H1 (cell line): ENCODE results near the gene MELTF. TPM values are rescaled to one million over a fixed set of nuclear protein-coding genes. Genes with fewer than 3 reads are reported as not detected.

ENCODE experiments used
- CTCF ChIA-PET: fragments of 300-600 bp; sonication (Branson Sonifier 250); formaldehyde crosslinking; loops from one replicate; lab custom pipeline; 2021; ENCODE audit not compliant: partially characterized antibody; lab: Charles Lee
- POLR2A ChIA-PET: fragments of 300-600 bp; sonication (Branson Sonifier 250); formaldehyde crosslinking; loops from one replicate; lab custom pipeline; 2021; ENCODE audit warnings: inconsistent platforms; ENCODE audit not compliant: partially characterized antibody; lab: Charles Lee
- DNase-seq, 2 experiments: peaks; one replicate each; pipeline versions ENCODE4 v3.0.0 to v3.0.0-alpha.2; 2010 to 2022; ENCODE audit warnings: low spot score in 2 of 2, low read depth in 1 of 2, mixed read lengths in 1 of 2
- FAIRE-seq: peaks from 2 replicates; lab custom pipeline; 2011; peaks lifted over from hg19 to GRCh38; lab: Jason Lieb, UNC
- H2AFZ ChIP-seq: 2 replicates; pipeline ENCODE4 v1.8.1; 2012; ENCODE audit warnings: low read length, inconsistent platforms
- H2AK5ac ChIP-seq: 2 replicates; pipeline ENCODE4 v1.6.1; 2013; ENCODE audit warnings: low read depth, low read length
- H2BK120ac ChIP-seq: replicated peaks from 2 replicates; pipeline ENCODE3; 2013; ENCODE audit warnings: low read depth, low read length, inconsistent platforms
- H2BK12ac ChIP-seq: 2 replicates; pipeline ENCODE4 v1.6.1; 2013; ENCODE audit warnings: low read depth, low read length
- H2BK15ac ChIP-seq: 2 replicates; pipeline ENCODE4 v1.6.1; 2013; ENCODE audit warnings: low read length
- H2BK20ac ChIP-seq: 2 replicates; pipeline ENCODE4 v1.6.1; 2013; ENCODE audit warnings: low read length
- H2BK5ac ChIP-seq: 2 replicates; pipeline ENCODE4 v1.6.1; 2013; ENCODE audit warnings: low read depth, low read length
- H3K14ac ChIP-seq: 2 replicates; pipeline ENCODE4 v1.6.1; 2013; ENCODE audit warnings: inconsistent platforms; ENCODE audit not compliant: insufficient read length
- H3K18ac ChIP-seq: 2 replicates; pipeline ENCODE4 v1.6.1; 2013; ENCODE audit warnings: low read length; ENCODE audit errors: extremely low read depth
- H3K23ac ChIP-seq: 2 replicates; pipeline ENCODE4 v1.6.1; 2013; ENCODE audit warnings: inconsistent platforms; ENCODE audit not compliant: insufficient read length
- H3K23me2 ChIP-seq: 2 replicates; pipeline ENCODE4 v1.6.1; 2013; ENCODE audit warnings: low read depth, low read length
- H3K27ac ChIP-seq: 2 replicates; pipeline ENCODE4 v1.6.1; 2011; ENCODE audit warnings: low read depth, low read length, inconsistent platforms
- H3K27me3 ChIP-seq, 4 experiments: replicated peaks in 1 of 4; 1 replicate in 1 of 4; 2 replicates in 3 of 4; pipeline versions ENCODE4 v1.6.1 to v1.8.1; 2011 to 2013; ENCODE audit warnings: low read length in 3 of 4, mild to moderate bottlenecking in 3 of 4, inconsistent platforms in 2 of 4, mixed read lengths in 2 of 4, moderate library complexity in 1 of 4; ENCODE audit not compliant: control insufficient read depth in 3 of 4, insufficient read depth in 3 of 4; ENCODE audit errors: extremely low read depth in 1 of 4
- H3K36me3 ChIP-seq, 4 experiments: 2 replicates each; pipeline versions ENCODE4 v1.6.1 to v1.8.1; 2011 to 2013; ENCODE audit warnings: mild to moderate bottlenecking in 4 of 4, low read length in 3 of 4, moderate library complexity in 2 of 4, control low read depth in 1 of 4, inconsistent platforms in 1 of 4; ENCODE audit not compliant: insufficient read depth in 4 of 4, control insufficient read depth in 2 of 4
- H3K4ac ChIP-seq: replicated peaks from 2 replicates; pipeline ENCODE3; 2013; ENCODE audit warnings: low read length, low read depth, mixed read lengths, inconsistent platforms; ENCODE audit not compliant: insufficient read length
- H3K4me1 ChIP-seq, 4 experiments: replicated peaks in 1 of 4; 1 replicate in 1 of 4; 2 replicates in 3 of 4; pipeline versions ENCODE4 v1.6.1 to v1.8.1; 2011 to 2013; ENCODE audit warnings: low read length in 3 of 4, inconsistent platforms in 2 of 4, mixed read lengths in 1 of 4; ENCODE audit not compliant: insufficient read depth in 4 of 4, control insufficient read depth in 3 of 4
- H3K4me2 ChIP-seq, 2 experiments: 2 replicates each; pipeline versions ENCODE4 v1.6.1 to v1.8.1; 2011 to 2013; ENCODE audit warnings: low read depth in 2 of 2, low read length in 2 of 2, control low read depth in 1 of 2, inconsistent platforms in 1 of 2, mild to moderate bottlenecking in 1 of 2; ENCODE audit not compliant: insufficient read depth in 1 of 2
- H3K4me3 ChIP-seq, 4 experiments: fragments of 200-600, 300-600 bp in 1 of 4; sonication (generic), shearing (Covaris generic), sonication (Bioruptor Twin) in 1 of 4; 2 replicates each; pipeline versions ENCODE4 v1.5.1 to v1.8.1; 2011 to 2016; ENCODE audit warnings: low read length in 4 of 4, low read depth in 3 of 4, control low read depth in 2 of 4, inconsistent platforms in 2 of 4, mild to moderate bottlenecking in 2 of 4, mixed read lengths in 1 of 4, moderate library complexity in 1 of 4; ENCODE audit not compliant: insufficient read depth in 2 of 4; ENCODE audit errors: extremely low read depth in 1 of 4
- H3K56ac ChIP-seq: replicated peaks from 2 replicates; pipeline ENCODE3; 2013; ENCODE audit warnings: low read depth, mild to moderate bottlenecking, mixed read lengths, low read length, inconsistent platforms; ENCODE audit not compliant: insufficient read length
- H3K79me1 ChIP-seq: 2 replicates; pipeline ENCODE4 v1.6.1; 2013; ENCODE audit warnings: low read depth, low read length, control low read depth
- H3K79me2 ChIP-seq, 2 experiments: 2 replicates each; pipeline versions ENCODE4 v1.6.1 to v1.8.1; 2012 to 2013; ENCODE audit warnings: low read length in 2 of 2, mild to moderate bottlenecking in 2 of 2, inconsistent platforms in 1 of 2; ENCODE audit not compliant: insufficient read depth in 2 of 2, control insufficient read depth in 1 of 2
- H3K9ac ChIP-seq, 4 experiments: replicated peaks in 1 of 4; 1 replicate in 1 of 4; 2 replicates in 3 of 4; pipeline versions ENCODE4 v1.6.1 to v1.8.1; 2011 to 2013; ENCODE audit warnings: low read depth in 3 of 4, low read length in 3 of 4, control low read depth in 2 of 4, mild to moderate bottlenecking in 2 of 4, moderate library complexity in 2 of 4, inconsistent platforms in 1 of 4; ENCODE audit errors: extremely low read depth in 1 of 4
- H3K9me3 ChIP-seq, 2 experiments: 2 replicates each; pipeline versions ENCODE4 v1.6.1 to v1.8.1; 2012 to 2013; ENCODE audit warnings: mild to moderate bottlenecking in 2 of 2, moderate library complexity in 2 of 2, control low read depth in 1 of 2, inconsistent platforms in 1 of 2, low read depth in 1 of 2, low read length in 1 of 2, mixed read lengths in 1 of 2; ENCODE audit not compliant: insufficient read depth in 2 of 2
- H4K20me1 ChIP-seq, 2 experiments: replicated peaks in 1 of 2; 2 replicates each; pipeline versions ENCODE3 to v1.8.1; 2011 to 2013; ENCODE audit warnings: inconsistent platforms in 2 of 2, low read length in 2 of 2, mild to moderate bottlenecking in 1 of 2; ENCODE audit not compliant: insufficient read depth in 2 of 2, control insufficient read depth in 1 of 2
- H4K5ac ChIP-seq: 2 replicates; pipeline ENCODE4 v1.6.1; 2013; ENCODE audit warnings: low read length, low read depth, mixed read lengths, inconsistent platforms; ENCODE audit not compliant: insufficient read length
- H4K8ac ChIP-seq: 2 replicates; pipeline ENCODE4 v1.8.0; 2013; ENCODE audit warnings: mild to moderate bottlenecking, moderate library complexity, low read length, inconsistent platforms; ENCODE audit not compliant: insufficient read depth; ENCODE audit errors: extremely low read depth
- H4K91ac ChIP-seq: replicated peaks from 2 replicates; pipeline ENCODE3; 2013; ENCODE audit warnings: low read length, mixed read lengths, inconsistent platforms; ENCODE audit not compliant: insufficient read length
- ASH2L ChIP-seq: fragments of 200-600, 300-600 bp; sonication (generic); IDR thresholded peaks from one replicate; pipeline ENCODE4 v1.7.1; 2017; ENCODE audit warnings: low read length
- BACH1 ChIP-seq: IDR thresholded peaks from 2 replicates; pipeline ENCODE4 v1.6.1; 2012; ENCODE audit warnings: low read length, improper control_type of control experiment
- BRCA1 ChIP-seq: IDR thresholded peaks from 2 replicates; pipeline ENCODE4 v1.6.1; 2012; ENCODE audit warnings: low read depth, low read length, improper control_type of control experiment
- CBX5 ChIP-seq: fragments of 300-800, 300-1000 bp; sonication (generic); IDR thresholded peaks from 2 replicates; pipeline ENCODE4 v1.7.1; 2016; ENCODE audit warnings: antibody characterized with exemption, low read length, low read depth
- GTF2F1 ChIP-seq: IDR thresholded peaks from 2 replicates; pipeline ENCODE4 v1.6.1; 2012; ENCODE audit warnings: low read depth, low read length, improper control_type of control experiment, borderline replicate concordance
- NRF1 ChIP-seq: IDR thresholded peaks from 2 replicates; pipeline ENCODE4 v1.6.1; 2011; ENCODE audit warnings: mild to moderate bottlenecking, low read depth, low read length, improper control_type of control experiment
- PHF8 ChIP-seq: fragments of 200-600 bp; sonication (generic); conservative IDR thresholded peaks from 2 replicates; pipeline ENCODE4 v1.7.1; 2012; ENCODE audit warnings: low read depth, mild to moderate bottlenecking, inconsistent platforms, low read length, moderate library complexity
- POLR2AphosphoS5 ChIP-seq: IDR thresholded peaks from 2 replicates; pipeline ENCODE4 v1.6.1; 2011; ENCODE audit warnings: low read depth, low read length
- TCF12 ChIP-seq: IDR thresholded peaks from 2 replicates; pipeline ENCODE4 v1.6.1; 2011; ENCODE audit warnings: low read depth, mild to moderate bottlenecking, low read length
- ZNF274 ChIP-seq: IDR thresholded peaks from 2 replicates; pipeline ENCODE4 v1.7.0; 2012; ENCODE audit warnings: low read length, borderline replicate concordance; ENCODE audit errors: extremely low read depth
- WGBS, 2 experiments: shearing (Covaris generic) in 1 of 2; methylation state at CpG; one replicate each; pipeline versions ENCODE4 v1.1.6 to v1.1.7; 2013 to 2015; ENCODE audit warnings: low lambda C conversion rate in 2 of 2, mixed read lengths in 2 of 2, inconsistent platforms in 1 of 2, low coverage in 1 of 2, missing lambda C conversion rate in 1 of 2; ENCODE audit not compliant: insufficient replicate concordance in 2 of 2, insufficient coverage in 1 of 2, insufficient read length in 1 of 2; ENCODE audit errors: extremely low coverage in 1 of 2, missing lambda C conversion rate in 1 of 2; 5-methylcytosine and 5-hydroxymethylcytosine counted together
- polyA plus RNA-seq, 7 experiments: library from polyadenylated mRNA; depleted of rRNA in 3 of 7; stranded (reverse) in 5 of 7; unstranded in 2 of 7; fragments of >200 nt in 5 of 7; fragments of 200-250 nt in 2 of 7; gene quantifications; 1 replicate in 5 of 7; 2 replicates in 1 of 7; 4 replicates in 1 of 7; pipeline versions ENCODE4 v1.2.1 to v1.2.3, GENCODE V29; 2011 to 2013; ENCODE audit warnings: missing spikeins in 2 of 7, mixed read lengths in 2 of 7
- total RNA-seq: library from RNA; stranded (reverse); fragmentation: NEBNext Ultra II Directional; extraction: Animal tissue kit (Norgen Biotek cat#: 25700); gene quantifications from 2 replicates; pipeline ENCODE4 v1.2.1, GENCODE V29; 2021

The MELTF gene
- total and polyA plus RNA-seq, 2 of the 8 experiments (the other 6 are each of a cell fraction or from before 2014, with no cell fraction given) = 1.7 to 3.5 TPM

GRCh38 chr3:196962108-196962929, 67.3 kb downstream of the MELTF start:
- H3K4me1 ChIP-seq = peaks cover 0 to 10% (median 6%) of the 10 kb centered on the region in 4 experiments; a peak in 4 of 7 replicates
- H2AK5ac ChIP-seq = no peak overlapping the region
- CTCF ChIA-PET = no interaction called here
- peaks cover 15 to 23% (median 23%) of the 10 kb centered on the region in 4 experiments for H3K27me3 ChIP-seq
- no peaks in the 10 kb centered on the region for H3K9me3 ChIP-seq
- no peak overlapping the region for H3K18ac ChIP-seq
- no peak overlapping the region for H4K8ac ChIP-seq
- H2BK15ac ChIP-seq = no peak overlapping the region
- WGBS, 2 experiments = 81% methylated on average over 9 of the region's 9 CpGs; no CpG with 5 or more reads in 1 of the 2 experiments
- H3K4me3 ChIP-seq = no peak overlapping the region
- no peak overlapping the region for H3K14ac ChIP-seq
- no peaks in the 10 kb centered on the region for H3K79me1 ChIP-seq
- TF ChIP-seq NRF1 (no peak), CBX5 (no peak), POLR2AphosphoS5 (no peak), PHF8 (no peak), ZNF274 (no peak), GTF2F1 (no peak), BRCA1 (no peak), BACH1 (no peak), ASH2L (no peak), TCF12 (no peak)
- no peak overlapping the region for H3K27ac ChIP-seq
- H3K36me3 ChIP-seq = no peaks in the 10 kb centered on the region
- H2BK120ac ChIP-seq = no peak overlapping the region
- no peaks in the 10 kb centered on the region for H3K79me2 ChIP-seq
- no peak overlapping the region for H3K56ac ChIP-seq
- no peak for FAIRE-seq
- no peak overlapping the region for H2BK12ac ChIP-seq
- H3K23me2 ChIP-seq = no peaks in the 10 kb centered on the region
- no peak overlapping the region for H3K4ac ChIP-seq
- H4K5ac ChIP-seq = no peak overlapping the region
- no peak overlapping the region for H2BK5ac ChIP-seq
- H3K23ac ChIP-seq = no peak overlapping the region
- no peaks in the 10 kb centered on the region for H4K20me1 ChIP-seq
- no peak overlapping the region for H3K4me2 ChIP-seq
- DNase-seq = no peak
- H2AFZ ChIP-seq = no peak overlapping the region
- H4K91ac ChIP-seq = no peak overlapping the region
- POLR2A ChIA-PET = no interaction called here
- H3K9ac ChIP-seq = no peak overlapping the region
- no peak overlapping the region for H2BK20ac ChIP-seq
